ENCODE results near the gene SYNJ2.

DNA sequence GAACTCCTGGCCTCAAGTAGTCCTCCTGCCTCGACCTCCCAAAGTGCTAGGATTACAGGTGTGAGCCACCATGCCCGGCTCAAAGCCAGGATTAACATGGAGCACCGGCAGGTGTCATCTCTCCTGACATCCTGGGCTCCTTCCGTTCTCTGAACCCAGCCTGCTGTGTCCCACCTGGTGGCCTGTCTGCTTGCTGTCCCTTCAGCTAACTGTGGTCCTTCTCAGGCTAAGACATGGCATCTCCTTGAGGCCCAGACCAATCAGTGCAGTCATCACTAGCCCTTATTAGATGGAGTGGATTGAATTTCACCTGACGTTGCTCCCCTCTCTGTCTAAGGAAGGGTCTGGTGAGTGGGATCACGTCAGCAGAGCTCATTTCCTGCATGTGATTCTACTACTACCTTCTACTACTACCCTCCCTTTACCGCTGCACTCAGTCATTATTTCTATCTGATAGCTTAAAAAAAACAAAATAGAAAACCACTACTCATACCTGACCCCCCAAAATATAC is 28.0 kb upstream of the SYNJ2 start:
- no peak for TF ChIP-seq CTCF (IDR thresholded peaks at IDR 0.05; ENCODE audit: borderline replicate concordance, extremely low read depth, low read length, poor library complexity, severe bottlenecking)
- TF ChIP-seq EZH2 (IDR thresholded peaks at IDR 0.05; ENCODE audit: borderline replicate concordance, low read depth, low read length, severe bottlenecking), result no peak
